HG03139 (cell line): ENCODE measurements around the gene TBC1D5.

Source experiments
- ATAC-seq: cut with Tn5 transposase; IDR thresholded peaks from one replicate; pipeline ENCODE4 v1.9.1; 2021; ENCODE audit not compliant: unreplicated experiment

The TBC1D5 gene

DNA sequence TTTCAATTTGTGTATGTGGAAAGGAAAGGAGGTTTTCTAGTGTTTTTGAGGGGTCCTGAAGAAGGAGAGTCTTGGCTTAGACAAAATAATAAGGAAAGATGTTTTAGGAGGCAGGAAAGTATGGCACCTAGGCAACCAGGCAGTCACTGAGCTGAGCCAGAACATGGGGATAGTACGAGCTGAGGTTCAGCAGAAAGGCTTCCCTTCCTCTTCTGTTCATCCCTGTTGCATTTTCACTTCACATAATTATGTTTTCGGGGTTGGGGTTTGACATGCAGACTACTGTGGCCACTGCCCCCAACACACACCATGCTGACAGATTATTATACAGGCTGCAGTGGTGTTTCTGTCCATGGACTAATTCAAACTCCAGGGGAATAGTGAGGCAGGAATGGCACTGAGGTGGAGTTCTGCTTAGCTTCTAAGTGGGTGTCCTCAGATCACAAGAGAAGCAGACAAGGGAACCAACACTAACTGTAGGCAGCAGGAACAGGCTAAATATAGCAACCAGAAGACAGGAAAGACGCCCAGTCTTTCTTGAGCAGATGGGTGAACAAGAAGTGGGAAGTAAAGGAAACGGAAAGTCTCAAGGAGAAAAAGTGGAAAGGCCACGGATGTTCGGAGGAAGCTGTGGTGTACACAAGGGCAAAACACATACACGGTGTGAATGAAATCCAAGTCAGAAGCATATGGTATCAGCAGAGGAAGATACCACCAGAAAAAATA lies 551.9 kb downstream of the TBC1D5 start:
- ATAC-seq, result no peak

DNA sequence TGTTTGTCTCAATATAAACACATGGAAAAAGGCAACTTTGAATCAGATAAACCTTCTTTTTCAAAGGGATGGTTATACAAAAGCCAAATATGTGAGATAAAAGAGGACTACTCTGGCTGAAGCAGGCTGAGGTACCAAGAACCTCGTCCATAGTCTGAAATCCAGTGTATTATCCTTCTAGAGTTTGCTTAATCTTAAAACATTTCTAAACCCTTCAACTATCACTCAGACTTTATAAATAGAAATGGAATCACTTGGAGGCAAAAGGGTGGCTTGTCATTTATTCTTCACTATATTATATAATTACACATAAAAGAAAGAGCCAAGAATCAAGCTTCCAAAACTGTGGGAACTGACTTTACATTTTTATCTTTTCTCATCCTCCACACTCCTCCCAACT lies 554.1 kb downstream of the TBC1D5 start:
- no peak for ATAC-seq

DNA sequence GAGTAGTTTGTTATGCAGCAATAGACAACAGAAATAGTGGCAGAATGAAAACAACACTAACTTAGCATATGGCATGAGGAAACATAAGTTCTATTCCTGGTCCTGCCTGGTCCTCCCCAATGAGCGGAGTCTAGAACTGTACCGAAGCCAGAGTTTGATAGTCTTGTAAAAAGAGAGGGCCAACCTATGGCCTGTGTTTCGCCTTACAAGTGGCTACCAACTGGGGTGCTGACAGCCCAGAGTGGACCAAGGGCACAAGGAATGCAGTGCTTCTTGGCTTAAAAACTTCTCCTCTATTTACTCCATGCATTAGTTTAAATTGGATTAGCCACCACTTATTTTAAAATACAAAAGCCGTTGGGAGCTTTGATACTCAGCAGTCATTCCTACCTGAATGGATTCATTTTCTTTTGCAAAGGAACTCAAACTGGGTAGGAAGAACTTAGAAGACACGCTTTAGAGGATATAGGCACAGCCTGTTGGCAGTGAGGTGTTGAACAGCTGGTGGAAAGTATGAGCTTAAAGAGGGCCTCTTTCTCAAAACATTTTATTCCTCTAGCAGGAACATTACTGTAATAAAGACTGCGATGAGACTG lies 554.7 kb downstream of the TBC1D5 start:
- ATAC-seq, result no peak

DNA sequence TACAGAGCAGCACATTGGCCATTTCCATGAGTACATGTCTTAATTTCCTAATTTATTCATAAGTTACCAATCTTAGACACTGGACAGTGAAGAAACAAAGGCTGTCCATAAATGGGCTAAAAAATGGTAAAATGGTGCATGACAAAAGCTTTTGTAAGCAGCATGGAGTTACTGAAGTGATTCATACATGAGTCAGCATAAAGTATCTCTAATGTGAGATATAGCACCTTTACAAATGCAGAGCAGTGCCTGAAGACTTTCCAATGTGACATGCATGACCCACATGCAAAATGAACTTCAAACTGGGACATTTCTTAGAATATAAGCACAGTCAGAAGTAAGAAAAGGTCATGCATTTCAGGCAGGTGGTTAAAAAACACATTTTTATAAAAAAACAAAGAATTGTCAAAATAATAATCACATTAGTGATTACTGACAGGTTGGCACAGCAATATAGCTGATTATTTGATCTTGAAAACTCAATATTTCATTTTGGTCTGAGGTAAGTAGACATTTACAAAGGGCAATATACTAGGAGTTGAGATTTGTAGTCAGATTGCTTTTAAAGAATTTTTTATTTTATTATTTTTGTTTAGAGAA lies 558.4 kb downstream of the TBC1D5 start:
- ATAC-seq, result no peak

DNA sequence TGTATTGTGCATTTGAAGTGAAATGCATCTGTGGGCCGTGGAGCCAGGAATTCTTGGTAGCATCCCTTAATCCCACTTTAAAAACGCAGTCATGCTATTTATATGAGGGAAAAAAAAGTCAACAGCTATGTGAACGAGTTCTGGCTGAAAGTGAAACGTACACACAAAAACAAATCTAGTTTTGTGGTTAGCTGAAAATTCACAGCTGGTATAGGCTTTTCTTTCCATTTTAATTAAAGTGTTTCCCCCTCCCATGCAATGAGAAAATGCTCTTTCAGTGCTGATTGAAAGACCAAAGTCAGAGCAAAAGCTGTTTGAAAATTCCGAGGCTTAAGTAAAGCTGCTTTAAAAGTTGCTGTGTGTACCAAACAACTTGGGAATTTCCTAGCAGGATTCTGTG lies 560.3 kb downstream of the TBC1D5 start:
- peak; percentile 42 for ATAC-seq

DNA sequence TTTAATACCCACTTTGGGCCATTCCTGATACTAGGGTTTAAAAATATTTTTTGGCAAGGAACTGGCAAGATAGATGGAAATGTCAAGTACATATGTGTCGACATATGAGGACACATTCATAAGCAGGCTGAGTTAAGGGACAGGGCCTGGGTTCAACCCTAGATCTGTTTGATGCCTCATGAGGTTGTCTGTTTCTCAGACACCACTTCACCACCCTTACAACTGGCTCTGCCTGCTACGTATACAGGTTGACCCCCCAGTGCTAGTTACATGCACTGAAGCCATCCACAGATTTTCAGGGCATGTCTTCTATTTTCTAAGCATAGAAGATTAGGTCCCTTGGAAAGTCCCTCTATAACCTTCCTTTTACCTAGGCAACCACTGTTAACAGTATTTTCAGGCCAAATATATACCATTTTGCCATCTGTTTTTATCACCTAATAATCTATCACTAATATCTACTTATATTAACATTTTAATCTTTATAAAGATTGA lies 561.0 kb downstream of the TBC1D5 start:
- no peak for ATAC-seq

DNA sequence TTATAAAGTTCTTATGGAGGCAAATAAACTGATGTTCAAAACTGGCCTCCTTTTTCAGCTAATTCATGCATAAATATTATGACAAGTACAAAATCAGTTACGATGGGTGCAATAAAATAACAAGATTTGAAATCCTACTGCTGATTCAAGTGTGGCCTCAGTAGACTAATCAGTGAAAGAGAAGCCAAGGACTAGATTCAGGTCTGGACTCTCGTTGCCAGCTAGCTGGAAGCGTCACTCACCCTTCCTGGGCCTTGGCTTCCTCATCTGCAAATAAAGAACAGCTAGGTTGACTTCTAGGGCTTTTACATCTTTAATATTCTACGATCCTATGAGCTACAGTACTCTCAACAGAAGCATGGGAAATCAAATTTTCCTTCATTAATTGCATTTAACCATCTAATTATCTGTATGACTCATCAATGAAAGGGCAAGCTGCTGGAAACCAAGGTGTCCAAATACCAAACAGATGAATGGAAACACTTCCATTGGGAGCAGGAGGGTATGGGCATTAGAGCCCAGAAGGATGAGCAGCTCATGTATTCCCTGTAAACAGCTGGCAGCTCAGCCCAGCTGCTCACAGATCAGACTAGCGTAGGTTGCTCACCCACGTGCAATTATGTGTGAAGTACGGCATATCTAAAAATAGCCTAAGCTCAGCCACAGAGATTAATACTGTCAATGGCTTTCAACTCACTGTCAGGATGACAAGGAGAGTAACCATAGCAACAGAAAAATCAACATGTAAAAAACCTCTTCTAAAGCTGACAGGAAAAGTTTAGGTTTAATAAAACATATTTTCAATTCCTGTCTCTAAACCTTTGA lies 562.8 kb downstream of the TBC1D5 start:
- ATAC-seq, result peak; percentile 55

DNA sequence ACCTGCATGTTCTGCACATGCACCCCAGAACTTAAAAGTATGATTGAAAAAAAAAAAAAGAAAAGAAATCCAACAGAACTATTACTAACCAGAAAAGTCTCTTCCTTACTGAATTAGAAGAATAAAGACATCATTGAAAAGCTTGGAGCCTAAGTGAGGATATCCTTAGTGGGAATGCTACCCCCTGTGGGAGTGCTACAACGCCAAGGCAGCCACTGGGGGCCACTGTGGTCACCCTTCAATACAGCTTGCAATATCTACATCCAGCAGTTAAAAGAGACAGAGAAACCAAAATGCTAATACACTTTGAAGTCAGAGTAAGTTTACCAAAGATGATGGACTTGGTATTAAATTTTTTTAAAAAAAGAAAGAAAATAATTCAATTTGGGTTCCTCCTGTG lies 565.7 kb downstream of the TBC1D5 start:
- no peak for ATAC-seq

DNA sequence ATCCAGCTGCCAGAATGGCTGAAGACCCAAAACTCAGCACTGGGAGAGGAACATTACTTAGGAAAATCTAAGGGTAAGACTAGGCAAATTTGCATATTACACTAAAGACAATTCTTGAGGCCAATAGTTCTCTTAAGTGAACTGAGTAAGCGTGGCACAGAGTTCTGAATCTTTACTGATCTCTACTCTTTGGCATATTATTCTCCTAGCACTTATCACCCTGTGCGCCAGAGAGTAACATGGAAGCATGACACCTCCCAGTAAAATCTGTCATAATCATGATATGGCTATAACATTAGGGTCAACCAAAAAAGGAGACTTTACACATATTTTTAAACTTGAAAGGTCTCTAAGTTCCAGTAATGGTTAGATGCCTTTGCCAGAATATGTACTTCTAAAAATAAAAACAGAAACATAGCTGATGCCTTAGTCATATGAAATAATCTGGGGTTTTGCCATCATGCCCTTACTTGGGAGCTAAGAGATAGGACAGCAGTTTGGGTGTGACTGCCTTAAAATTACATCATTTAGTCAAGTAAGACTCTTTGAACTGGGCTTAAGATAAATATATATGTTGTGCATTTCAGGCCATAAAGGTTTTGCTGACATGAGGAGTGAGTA lies 567.1 kb downstream of the TBC1D5 start:
- no peak for ATAC-seq

DNA sequence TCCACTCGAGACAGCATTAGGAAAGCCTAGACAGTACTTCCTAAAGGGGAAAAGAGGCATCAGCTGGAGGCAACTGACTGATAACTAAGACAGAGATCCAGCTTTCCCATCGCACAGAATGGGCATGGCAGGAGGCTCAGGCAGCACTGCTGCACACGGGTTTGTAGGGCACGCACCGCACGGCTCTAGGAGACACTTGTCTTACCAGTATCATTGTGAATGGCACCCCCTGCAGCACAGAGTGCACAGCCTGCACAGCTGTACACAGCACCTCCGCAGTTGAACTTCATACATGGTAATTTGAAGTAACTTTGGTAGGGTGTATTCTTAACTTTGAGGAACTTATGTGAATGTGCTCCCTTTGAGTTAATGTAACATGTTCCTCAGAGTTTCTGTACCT lies 576.1 kb downstream of the TBC1D5 start:
- no peak for ATAC-seq

DNA sequence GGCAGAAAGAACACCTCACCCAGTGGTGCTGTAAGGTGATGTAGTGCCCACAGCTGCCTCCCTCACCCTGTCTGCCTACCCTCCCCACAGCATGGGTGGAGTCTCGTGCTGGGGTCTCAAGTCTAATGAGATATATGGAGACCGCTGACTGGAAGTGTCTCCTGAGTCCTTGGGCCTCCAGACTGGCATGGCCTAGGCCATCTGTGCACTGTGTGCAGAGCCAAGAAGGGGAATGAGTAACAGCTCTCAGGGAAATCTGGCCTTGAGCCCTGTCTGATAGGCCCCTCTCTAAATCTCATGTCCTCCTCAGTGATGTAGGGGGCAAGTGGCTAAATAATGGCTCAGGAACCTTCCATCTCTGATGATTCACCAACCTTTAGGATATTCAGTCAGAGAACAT lies 580.3 kb downstream of the TBC1D5 start:
- no peak for ATAC-seq

DNA sequence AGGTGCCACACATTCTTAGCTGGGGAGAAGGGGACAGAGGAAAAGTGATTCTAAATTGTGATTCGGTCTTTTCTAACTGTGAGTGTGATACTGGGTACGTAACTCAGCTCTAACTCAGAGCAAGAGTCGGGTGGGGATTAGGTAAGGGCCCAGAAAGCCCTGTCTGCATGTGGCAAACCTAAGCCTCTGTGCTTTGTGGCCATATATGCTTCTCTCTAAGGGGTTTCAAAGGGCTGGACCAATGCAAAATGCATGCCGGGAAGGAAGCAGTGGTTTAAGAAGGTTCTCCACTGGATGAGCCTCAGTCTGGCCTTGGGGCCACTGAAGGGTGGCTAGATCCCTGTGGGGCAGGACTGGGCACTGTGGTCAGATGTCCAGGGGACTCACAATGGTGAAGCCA lies 581.8 kb downstream of the TBC1D5 start:
- ATAC-seq, result no peak

DNA sequence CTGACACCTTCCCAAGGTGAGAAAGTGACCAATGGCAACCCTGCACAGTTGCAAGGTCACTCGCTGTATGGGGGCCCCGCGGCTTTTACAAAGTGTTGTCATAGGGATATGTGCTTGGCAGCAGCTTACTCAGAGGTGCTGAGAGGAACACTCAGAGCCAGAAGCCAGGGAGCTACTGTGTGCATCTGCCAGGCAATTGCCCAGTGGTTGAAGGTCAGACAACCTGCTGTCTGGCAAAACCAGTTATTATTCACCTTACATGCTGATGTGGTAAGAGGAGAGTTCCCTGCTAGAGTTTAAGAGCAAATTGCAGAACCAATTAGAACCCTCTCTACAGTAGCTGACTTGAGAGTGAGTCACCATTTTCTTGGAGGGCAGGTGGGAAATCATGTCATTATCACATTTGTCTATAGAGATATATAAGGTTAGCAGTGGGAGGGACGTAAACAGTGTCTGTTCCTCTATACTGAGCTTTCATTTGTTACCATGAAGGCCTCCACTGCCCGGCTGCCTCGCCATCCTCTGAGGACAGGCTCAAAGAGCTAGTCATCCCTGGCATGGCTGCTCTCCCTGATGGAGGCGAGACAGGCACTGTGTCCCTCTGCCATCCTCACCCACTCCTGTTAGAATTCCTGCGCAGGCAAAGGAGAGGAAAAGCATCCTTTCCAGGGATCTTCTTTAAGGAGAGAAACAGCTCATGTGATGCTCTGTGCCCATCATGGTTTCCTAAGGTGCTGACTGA lies 583.3 kb downstream of the TBC1D5 start:
- ATAC-seq, result no peak

DNA sequence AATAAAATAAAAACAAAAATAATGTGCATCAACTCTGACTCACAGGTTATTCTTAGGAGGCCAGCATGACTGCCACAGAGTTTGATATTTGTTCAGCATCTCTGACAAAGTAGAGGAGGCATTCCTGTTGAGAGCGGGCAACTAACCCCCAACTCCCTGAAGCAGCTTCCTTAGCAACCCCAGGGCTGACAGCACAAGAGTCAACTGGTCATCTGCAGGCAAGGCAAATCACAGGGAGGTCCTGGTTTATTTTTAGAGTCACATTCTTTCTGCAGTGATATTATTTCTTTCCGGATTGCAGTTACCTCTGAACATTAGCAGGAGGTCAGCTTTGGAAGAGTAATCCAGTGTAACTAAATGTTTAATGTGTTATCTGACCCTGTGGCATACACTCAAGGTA lies 584.7 kb downstream of the TBC1D5 start:
- no peak for ATAC-seq

DNA sequence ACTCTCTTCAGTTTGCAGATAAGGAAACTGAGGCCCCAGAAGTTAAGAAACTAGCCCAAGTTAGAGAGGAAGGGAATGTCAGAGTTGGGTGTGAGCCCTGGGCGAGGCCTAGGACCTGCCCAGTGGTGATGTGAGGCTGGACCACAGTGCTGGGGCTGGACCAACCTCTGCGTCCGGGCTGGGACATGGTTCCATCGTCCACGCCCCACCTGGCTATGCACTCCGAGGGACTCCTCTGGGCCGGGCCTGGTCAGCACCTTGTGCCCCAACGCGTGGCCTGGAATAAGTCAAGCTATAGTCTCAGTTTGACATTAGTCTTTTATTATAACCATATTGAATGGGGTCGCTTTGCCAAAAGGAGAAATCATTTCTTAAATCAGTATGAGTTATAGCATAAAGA lies 585.6 kb downstream of the TBC1D5 start:
- no peak for ATAC-seq

DNA sequence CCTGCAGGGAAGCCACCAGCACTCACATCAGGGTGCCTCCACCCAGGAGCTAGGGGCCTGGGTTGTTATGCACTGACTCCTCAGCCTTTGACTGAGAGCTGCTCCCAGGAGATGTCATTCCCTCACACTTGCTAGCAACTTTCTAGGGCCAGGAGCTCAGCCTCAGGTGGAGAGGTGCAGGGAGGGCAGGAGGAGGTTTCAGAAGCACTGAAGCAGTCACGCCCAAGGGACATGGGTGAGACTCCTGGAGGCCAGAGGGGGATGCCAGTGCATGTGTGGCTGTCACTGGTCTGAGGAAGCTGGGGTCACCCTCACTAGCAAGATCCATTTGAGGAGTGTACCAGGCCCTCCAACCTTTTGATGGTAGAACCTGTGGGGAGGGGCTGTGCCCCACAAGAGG lies 586.5 kb downstream of the TBC1D5 start:
- ATAC-seq, result no peak

DNA sequence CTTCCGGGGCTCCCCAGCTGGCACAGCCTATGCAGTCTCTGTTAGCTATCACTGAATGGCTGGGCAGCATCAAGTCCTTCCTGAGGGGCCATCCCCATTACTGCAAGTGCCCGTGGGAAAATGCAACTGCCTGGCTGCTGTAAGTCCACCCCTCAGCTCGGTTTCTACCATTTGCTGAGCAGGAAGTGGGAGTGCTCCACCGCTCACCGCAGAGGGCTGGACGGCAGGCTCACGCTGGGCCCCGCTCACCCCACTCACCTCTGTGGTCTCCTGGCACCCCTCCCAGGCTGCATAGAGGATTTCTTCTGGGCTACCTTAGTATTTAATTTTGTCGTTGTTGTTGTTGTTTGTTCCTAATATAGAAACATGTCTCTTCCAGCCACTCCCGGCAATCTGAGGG lies 587.5 kb downstream of the TBC1D5 start:
- ATAC-seq, result no peak

DNA sequence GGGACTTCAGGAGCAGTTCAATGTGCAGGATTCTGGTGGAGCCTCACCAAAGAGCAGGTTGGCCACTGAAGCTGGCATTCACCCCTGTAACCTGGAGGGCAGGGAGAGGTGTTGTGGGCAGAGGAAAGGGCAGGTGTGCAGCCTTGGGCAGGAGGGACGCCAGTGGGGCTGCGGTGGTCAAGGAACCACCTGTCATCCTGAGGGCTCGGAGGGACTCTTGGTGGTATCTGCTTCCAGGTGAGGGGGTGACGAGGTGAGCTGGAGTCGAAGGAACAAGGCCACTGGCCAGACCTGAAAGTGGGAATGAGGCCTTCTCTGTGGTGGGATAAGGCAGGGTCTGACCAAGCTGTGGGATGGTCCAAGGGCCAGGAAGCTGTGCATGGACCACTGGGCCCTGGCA lies 588.2 kb downstream of the TBC1D5 start:
- ATAC-seq, result no peak

DNA sequence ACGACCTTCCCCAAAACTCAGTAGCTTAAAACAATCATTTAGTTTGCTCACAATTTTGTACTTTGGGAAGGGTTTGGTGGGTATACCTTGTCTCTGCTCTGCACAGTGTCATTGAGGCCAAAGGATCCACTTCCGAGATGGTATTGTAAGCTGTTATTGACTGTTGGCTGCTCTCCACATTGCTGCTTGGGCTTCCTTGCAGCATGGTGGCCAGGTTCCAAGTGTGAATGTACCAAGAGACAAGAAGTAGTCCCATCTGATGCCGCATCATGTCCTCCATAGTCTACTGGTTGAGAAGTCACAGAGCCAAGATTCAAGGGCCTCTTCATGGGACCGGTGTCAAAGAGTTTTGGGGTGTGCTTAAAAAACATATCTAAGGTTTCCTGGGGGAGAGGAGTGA lies 589.2 kb downstream of the TBC1D5 start:
- no peak for ATAC-seq

DNA sequence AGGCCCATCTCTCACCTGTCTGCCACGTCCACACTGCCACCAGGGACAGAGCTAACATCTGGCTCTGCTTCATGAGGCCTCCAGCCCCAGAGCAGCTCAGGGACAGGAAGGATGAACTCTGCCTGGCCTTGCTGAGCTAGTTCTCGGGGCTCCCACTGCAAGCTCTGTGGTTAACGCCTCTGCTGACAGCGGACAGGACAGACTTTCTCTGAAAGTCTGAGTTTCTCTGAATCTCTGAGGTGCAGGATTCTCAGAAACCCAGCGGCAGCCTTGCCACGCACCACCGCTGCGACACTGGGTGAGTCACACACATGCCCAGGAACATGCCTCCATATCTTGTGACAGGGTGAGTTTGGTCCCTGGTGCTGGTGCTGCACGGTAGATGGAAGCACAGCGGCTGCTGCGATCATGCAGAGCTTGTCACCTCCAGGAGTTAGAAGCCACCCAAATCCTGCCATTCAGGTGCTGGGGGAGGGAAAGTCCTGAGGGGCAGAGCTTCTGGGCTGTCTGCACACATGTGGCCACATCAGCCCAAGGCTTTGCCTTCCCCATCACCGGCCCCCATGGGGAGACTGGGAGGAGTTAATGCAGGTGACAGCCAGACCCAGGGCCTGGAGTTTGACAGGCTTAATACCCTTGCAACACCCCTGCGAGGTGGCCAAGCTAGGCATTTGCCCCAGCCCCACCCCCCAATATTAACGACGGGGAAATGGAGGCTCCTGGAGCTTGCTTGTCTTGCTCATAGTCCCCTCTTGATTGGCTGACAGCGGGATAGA lies 590.6 kb downstream of the TBC1D5 start:
- ATAC-seq, result peak; percentile 98
